HG03064 (cell line): ENCODE data around the gene ANO7.

Experiments
- ATAC-seq: cut with Tn5 transposase; IDR thresholded peaks from one replicate; pipeline ENCODE4 v1.9.1; 2021; ENCODE audit warnings: low read depth; ENCODE audit not compliant: unreplicated experiment

ANO7 gene

GRCh38 chr2:241157841-241158545 lies 30.5 kb upstream of the ANO7 start:
- no peak for ATAC-seq

DNA sequence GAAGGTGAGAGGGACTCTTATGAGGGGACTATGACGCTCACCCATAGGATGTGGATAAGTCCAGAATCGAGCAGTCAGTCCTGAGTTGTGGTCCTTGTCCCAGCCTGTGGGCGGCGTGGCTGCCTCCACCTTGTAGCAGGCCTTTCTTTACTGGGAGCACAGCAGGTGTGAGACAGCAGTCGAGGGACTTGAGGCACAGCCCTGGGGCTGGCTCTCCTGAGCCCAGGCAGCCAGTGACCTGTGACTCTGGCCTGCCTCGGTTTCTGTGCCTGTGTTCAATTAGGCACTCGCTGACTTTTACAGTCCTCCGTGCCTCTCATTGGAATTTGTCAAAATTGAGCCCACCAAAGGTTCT lies 30.0 kb upstream of the ANO7 start:
- no peak for ATAC-seq

- ATAC-seq, result no peak
Observed at GRCh38 chr2:241159116-241159515, 29.4 kb upstream of the ANO7 start.

DNA sequence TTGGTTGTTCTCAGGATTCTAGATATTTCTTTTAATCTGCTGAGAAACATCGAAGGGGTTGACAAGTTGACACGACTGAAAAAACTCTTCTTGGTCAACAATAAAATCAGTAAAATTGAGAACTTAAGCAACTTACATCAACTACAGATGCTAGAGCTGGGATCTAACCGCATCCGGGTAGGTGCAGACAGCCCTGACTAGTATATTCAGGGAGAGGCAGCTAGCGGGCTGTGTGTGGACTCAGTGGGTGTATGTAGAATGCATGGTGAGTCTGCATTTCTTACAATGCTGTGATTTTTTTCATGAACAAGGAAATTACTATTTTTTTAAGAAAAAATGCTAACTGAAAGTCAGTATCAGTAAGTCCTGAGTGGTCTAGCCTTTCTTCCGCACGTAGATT lies 28.2 kb upstream of the ANO7 start:
- ATAC-seq, result no peak

GRCh38 chr2:241161646-241162281 lies 26.7 kb upstream of the ANO7 start:
- no peak for ATAC-seq

DNA sequence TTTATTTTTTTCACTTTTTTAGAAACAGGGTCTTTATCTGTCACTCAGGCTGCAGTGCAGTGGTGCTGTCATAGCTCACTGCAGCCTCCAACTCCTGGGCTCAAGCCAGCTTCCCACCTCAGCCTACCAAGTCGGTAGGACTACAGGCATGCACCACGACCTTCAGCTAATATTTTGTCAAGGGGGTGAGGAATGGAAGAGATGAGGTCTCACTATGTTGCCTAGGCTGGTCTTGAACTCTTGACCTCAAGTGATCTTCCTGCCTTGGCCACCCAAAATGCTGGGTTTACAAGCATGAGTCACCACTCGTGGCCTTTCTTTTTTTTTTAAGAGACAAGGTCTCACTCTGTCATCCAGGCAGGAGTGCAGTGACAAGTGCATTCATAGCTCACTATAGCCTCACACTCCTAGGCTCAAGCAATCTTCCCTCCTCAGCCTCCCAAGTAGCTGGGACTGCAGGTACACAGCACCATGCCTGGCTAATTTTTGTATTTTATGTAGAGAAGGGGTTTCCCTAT lies 24.8 kb upstream of the ANO7 start:
- no peak for ATAC-seq

GRCh38 chr2:241168366-241168765 lies 20.1 kb upstream of the ANO7 start:
- no peak for ATAC-seq

GRCh38 chr2:241173557-241173956 lies 14.9 kb upstream of the ANO7 start:
- no peak for ATAC-seq

- ATAC-seq, result no peak
Observed at GRCh38 chr2:241177526-241178334, 10.7 kb upstream of the ANO7 start.

GRCh38 chr2:241178961-241179360 lies 9.5 kb upstream of the ANO7 start:
- no peak for ATAC-seq

DNA sequence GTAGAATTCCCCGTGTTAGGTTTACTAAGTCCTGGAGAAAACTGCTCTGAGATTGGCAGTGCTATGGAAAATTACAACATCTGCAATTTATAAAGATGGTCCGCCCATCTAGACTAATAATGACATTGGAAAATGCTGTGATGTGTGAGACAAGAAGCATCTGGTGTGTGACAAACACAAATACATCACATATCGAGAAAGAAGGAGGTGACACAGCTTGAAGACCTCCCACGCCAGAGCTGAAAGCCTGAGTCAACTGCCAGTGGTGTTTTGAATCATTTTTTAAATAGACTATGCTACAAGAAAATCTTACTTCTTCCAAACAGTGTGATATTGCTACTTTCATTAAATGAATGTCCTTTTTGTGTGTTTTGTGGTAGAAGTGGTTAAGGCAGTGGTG lies 8.6 kb upstream of the ANO7 start:
- no peak for ATAC-seq

- ATAC-seq, result no peak
Observed at GRCh38 chr2:241180495-241180894, 8.0 kb upstream of the ANO7 start.

DNA sequence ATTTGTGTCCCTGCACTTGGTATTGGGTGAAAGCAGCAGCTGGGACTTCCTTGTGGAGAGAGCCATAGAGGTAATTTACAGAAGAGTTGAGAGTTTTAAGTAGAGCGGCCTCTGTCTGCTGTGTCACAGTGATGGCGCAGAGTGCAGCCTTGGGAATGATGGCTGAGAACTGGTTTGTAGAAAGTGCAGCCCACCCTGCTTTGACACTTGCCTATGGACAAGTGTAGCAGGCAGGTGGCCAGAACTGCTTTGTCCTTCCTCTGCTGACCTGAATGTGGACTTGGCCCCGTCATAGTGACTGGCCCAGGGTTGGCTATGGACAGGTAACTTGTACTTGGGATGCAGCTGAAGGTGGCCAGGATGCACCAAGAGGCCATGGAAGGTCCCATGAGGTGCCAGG lies 6.4 kb upstream of the ANO7 start:
- ATAC-seq, result no peak

DNA sequence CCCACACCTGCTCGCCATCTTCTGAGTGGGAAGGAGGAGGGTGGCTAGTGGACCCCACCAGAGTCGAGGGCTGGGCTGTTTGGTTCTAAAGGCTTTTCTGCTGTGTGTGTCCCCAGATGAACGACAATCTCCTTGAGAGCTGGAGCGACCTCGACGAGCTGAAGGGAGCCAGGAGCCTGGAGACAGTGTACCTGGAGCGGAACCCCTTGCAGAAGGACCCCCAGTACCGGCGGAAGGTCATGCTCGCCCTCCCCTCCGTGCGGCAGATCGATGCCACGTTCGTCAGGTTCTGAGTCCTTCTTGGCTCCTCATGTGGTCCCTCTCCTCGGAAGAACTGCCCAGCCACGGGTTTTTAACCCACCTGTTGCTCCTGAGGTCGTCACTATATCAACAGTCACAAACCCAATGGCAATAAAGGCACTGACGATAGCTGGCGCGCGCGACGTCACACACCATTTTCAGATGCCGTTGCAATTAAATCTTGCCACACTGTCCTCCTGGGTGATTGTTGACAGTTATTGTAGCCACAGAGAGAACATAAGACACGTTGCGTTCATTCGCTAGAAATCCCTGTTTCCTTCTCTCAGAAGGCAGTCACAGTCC lies 5.8 kb upstream of the ANO7 start:
- ATAC-seq, result no peak

DNA sequence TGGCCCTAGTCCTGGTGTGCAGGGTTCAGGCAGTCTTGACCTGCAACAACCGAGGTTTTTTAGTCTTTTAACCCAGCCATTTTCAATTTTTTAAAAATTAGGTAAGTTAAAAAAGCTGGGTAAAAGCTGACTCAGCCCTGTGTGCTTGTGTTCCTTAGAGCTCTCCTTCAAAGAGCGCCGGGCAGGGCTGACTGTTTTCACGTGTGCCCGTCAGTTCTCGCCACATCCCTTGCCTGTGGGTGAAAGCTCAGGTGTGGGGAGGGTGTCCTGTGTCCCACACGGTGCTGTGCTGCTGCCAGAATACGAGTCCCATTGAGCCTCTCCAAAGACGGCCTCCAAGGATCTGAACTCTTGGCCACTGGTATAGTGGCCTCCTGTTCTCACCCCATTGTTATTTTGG lies 5.3 kb upstream of the ANO7 start:
- no peak for ATAC-seq

GRCh38 chr2:241184901-241185300 lies 3.6 kb upstream of the ANO7 start:
- no peak for ATAC-seq

- ATAC-seq, result no peak
Observed at GRCh38 chr2:241185961-241186360, 2.5 kb upstream of the ANO7 start.

DNA sequence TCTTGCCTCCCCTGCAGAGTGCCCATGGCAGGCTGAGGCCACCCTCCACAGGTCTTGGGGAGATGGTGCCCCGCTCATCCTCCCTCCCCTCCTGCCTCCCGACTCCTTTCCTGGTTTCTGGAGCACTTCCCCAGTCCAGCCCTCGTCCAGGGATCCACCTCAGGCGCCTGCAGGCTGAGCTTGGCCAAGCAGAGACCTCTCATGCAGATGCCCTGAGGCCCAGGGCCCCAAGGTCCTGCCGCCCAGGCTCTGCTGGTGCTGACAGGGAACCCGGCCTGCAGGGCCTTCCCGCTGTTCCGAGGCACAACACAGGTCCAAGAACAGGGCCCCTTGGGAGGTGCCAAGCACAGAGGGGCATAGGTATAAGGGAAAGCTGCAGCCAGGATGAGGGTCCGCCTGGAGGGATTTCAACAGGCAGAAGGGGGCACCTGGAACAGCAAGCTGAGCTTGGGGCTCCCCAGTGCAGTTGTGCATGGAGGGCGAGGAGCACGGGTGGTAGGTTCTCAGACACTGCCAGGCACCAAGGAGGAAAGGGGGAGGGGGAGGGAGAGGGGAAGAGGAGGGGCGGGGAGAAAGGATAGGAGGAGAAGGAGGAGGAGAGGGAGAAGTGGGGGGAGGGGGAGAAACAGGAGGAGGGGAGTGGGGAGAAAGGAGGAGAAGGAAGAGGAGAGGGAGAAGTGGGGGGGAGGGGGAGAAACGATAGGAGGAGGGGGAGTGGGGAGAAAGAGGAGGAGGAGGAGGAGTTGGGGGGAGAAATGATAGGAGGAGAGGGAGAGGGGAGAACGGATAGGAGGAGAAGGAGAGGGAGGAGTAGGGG lies 1.2 kb upstream of the ANO7 start:
- ATAC-seq, result no peak

DNA sequence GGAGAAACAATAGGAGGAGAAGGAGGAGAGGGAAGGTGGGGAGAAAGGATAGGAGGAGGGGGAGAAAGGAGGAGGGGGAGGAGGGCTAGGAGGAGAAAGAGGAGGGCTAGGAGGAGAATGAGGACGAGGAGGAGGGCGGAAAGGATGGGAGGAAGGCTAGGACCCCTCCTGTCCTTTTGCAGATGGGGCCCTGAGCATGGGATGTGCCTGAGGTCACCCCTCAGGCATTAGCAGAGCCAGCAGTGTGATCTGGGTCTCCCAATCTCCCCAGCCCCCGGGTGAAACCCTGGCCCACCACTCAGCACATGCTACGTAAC lies 601 bp upstream of the ANO7 start:
- ATAC-seq, result no peak

DNA sequence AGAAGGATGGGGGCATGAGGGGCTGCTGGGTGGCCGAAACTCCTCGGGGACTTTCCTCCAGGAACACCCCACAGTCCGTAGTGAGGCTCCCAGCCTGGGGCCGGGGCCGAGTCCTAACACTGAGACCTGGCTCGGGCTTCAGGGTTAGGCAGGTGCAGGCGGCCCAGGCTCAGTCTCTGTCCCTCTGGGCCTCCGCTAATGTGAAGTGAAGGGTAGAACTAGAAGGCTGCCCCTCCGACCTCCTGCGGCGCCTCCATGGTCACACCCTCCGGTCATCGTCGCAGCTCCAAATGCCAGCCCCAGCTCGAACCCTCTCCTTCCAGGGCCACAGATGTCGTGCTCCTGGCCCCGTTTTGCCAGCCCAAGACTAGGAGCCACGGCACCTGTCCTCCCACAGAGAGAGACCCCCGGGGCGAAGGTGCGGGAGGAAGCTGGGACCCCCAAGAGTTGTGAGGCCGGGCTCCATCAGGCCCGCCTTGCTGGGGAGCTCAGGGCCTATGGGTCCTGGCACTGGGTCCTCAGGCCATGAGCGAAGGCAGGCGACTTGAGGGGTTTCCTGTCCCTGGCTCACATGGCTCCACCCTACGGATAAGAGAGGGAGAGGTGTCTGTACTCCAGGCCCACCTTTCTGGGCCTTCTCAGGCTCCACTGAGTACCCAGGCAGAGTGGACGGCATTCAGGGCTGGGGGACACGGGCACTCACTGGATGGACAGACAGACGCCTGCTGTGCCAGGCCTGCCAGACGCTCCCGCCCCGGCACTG lies 797 bp downstream of the ANO7 start:
- no peak for ATAC-seq
